OCI-LY3 (cell line): ENCODE data around the gene CARF.

ENCODE experiments used
- H2AFZ ChIP-seq: fragments of 200-600, 300-600 bp; shearing (Covaris generic); 2 replicates; pipeline ENCODE4 v1.6.0; 2014; ENCODE audit warnings: antibody characterized with exemption, low read depth, low read length
- H3K27ac ChIP-seq: fragments of 200-600, 300-600 bp; sonication (generic); 2 replicates; pipeline ENCODE4 v1.5.1; 2014; ENCODE audit warnings: mild to moderate bottlenecking, low read length, moderate library complexity, mixed read lengths
- H3K27me3 ChIP-seq: fragments of 200-600, 300-600 bp; sonication (generic); 2 replicates; pipeline ENCODE4 v1.6.1; 2014; ENCODE audit warnings: low read depth, low read length, mixed read lengths
- H3K36me3 ChIP-seq: fragments of 200-600, 300-600 bp; sonication (generic); replicated peaks from 2 replicates; pipeline ENCODE3; 2014; ENCODE audit warnings: low read depth, low read length, mixed read lengths
- H3K4me1 ChIP-seq: fragments of 300-600, 200-600 bp; sonication (generic); 2 replicates; pipeline ENCODE4 v1.6.1; 2014; ENCODE audit warnings: low read length, mixed read lengths
- H3K4me2 ChIP-seq: fragments of 200-600, 300-600 bp; sonication (generic); 2 replicates; pipeline ENCODE4 v1.6.1; 2014; ENCODE audit warnings: low read length, mixed read lengths
- H3K4me3 ChIP-seq: fragments of 300-600, 200-600 bp; sonication (generic); 2 replicates; pipeline ENCODE4 v1.5.1; 2014; ENCODE audit warnings: antibody characterized with exemption, mild to moderate bottlenecking, low read length, moderate library complexity
- H3K79me2 ChIP-seq: fragments of 300-600, 200-600 bp; shearing (Covaris generic); 2 replicates; pipeline ENCODE4 v1.6.1; 2014; ENCODE audit warnings: mild to moderate bottlenecking, low read length, mixed read lengths
- H3K9ac ChIP-seq: fragments of 300-600, 200-600 bp; shearing (Covaris generic); 2 replicates; pipeline ENCODE4 v1.6.0; 2014; ENCODE audit warnings: mild to moderate bottlenecking, low read length, moderate library complexity
- H3K9me3 ChIP-seq: fragments of 200-600, 300-600 bp; shearing (Covaris generic); 2 replicates; pipeline ENCODE4 v1.6.1; 2014; ENCODE audit warnings: low read length, mixed read lengths; ENCODE audit not compliant: insufficient read depth
- H4K20me1 ChIP-seq: fragments of 200-600, 300-600 bp; sonication (generic); 2 replicates; pipeline ENCODE4 v1.6.1; 2016; ENCODE audit warnings: low read length, mixed read lengths; ENCODE audit not compliant: insufficient read depth
- CTCF ChIP-seq: fragments of 200-600, 300-600 bp; sonication (generic); IDR thresholded peaks from 2 replicates; pipeline ENCODE4 v1.5.1; 2014; ENCODE audit warnings: antibody characterized with exemption, low read length, low read depth
- EZH2phosphoT487 ChIP-seq: fragments of 200-600 bp; shearing (Covaris generic); IDR thresholded peaks from 2 replicates; pipeline ENCODE4 v1.6.1; 2018; ENCODE audit warnings: antibody characterized with exemption, mixed run types, low read depth

Gene CARF

GRCh38 chr2:203018181-203018580 is 106.1 kb downstream of the CARF start:
- Histone ChIP-seq H3K27me3 (no peaks in the 10 kb centered on the region), H3K79me2 (no peaks in the 10 kb centered on the region), H4K20me1 (no peaks in the 10 kb centered on the region), H2AFZ (no peak overlapping the region), H3K4me2 (no peak overlapping the region), H3K4me1 (peaks cover 11% of the 10 kb centered on the region; the same call in 1 of the 2 replicates), H3K27ac (no peak overlapping the region), H3K9me3 (no peaks in the 10 kb centered on the region), H3K4me3 (no peak overlapping the region), H3K36me3 (no peaks in the 10 kb centered on the region), H3K9ac (no peak overlapping the region)
- TF ChIP-seq EZH2phosphoT487 (no peak), CTCF (no peak)

GRCh38 chr2:203019142-203019541 is 107.1 kb downstream of the CARF start:
- H2AFZ ChIP-seq: no peak overlapping the region
- no peaks in the 10 kb centered on the region for H3K9me3 ChIP-seq
- H3K36me3 ChIP-seq: no peaks in the 10 kb centered on the region
- H3K27me3 ChIP-seq: no peaks in the 10 kb centered on the region
- TF ChIP-seq EZH2phosphoT487 (no peak), CTCF (no peak)
- no peak overlapping the region for H3K9ac ChIP-seq
- peaks cover 6% of the 10 kb centered on the region; the same call in 1 of the 2 replicates for H3K4me1 ChIP-seq
- H3K79me2 ChIP-seq: no peaks in the 10 kb centered on the region
- H4K20me1 ChIP-seq: no peaks in the 10 kb centered on the region
- no peak overlapping the region for H3K4me2 ChIP-seq
- no peak overlapping the region for H3K27ac ChIP-seq
- H3K4me3 ChIP-seq: no peak overlapping the region

- no peak for TF ChIP-seq CTCF
- TF ChIP-seq EZH2phosphoT487: no peak
- Histone ChIP-seq H3K4me3 (no peak overlapping the region), H3K79me2 (no peaks in the 10 kb centered on the region), H3K9ac (no peak overlapping the region), H2AFZ (no peak overlapping the region), H3K9me3 (no peaks in the 10 kb centered on the region), H3K27ac (no peak overlapping the region), H3K27me3 (no peaks in the 10 kb centered on the region), H3K36me3 (no peaks in the 10 kb centered on the region), H3K4me1 (peaks cover 3% of the 10 kb centered on the region; the same call in 1 of the 2 replicates), H3K4me2 (no peak overlapping the region), H4K20me1 (no peaks in the 10 kb centered on the region)
These were observed 109.9 kb downstream of the CARF start for GRCh38 chr2:203021991-203022390.

GRCh38 chr2:203022751-203023150 is 110.7 kb downstream of the CARF start:
- H3K36me3 ChIP-seq: no peaks in the 10 kb centered on the region
- no peak for TF ChIP-seq CTCF
- TF ChIP-seq EZH2phosphoT487: no peak
- no peaks in the 10 kb centered on the region for H4K20me1 ChIP-seq
- H3K4me2 ChIP-seq: no peak overlapping the region
- no peaks in the 10 kb centered on the region for H3K9me3 ChIP-seq
- no peak overlapping the region for H3K27ac ChIP-seq
- H3K4me3 ChIP-seq: no peak overlapping the region
- no peaks in the 10 kb centered on the region for H3K27me3 ChIP-seq
- no peak overlapping the region for H3K9ac ChIP-seq
- peaks cover 3% of the 10 kb centered on the region; the same call in 1 of the 2 replicates for H3K4me1 ChIP-seq
- no peak overlapping the region for H2AFZ ChIP-seq
- no peaks in the 10 kb centered on the region for H3K79me2 ChIP-seq
